IMR-90 (cell line): ENCODE results near the gene SLC35F3. TPM values are rescaled to one million over a fixed set of nuclear protein-coding genes. Genes with fewer than 3 reads are reported as not detected.

Source experiments
- ATAC-seq: fragments of 200-7000 bp; cut with Tn5 transposase; 2 replicates; pipeline ENCODE4 v1.9.1; 2020; ENCODE audit warnings: low read depth, mild to moderate bottlenecking, moderate library complexity
- BruUV-seq: library from RNA; stranded (reverse); fragments of 400-500 nt; replicated peaks from 2 replicates; lab custom pipeline; 2021; lab: Mats Ljungman, UMichigan
- CTCF ChIA-PET: fragments of 300-600 bp; formaldehyde crosslinking; extraction: SDS; loops from one replicate; lab custom pipeline; 2021; ENCODE audit warnings: antibody characterized with exemption; lab: Yijun Ruan, JAX
- POLR2A ChIA-PET: fragments of 300-600 bp; sonication (Branson Sonifier 250); formaldehyde crosslinking; loops from one replicate; lab custom pipeline; 2022; ENCODE audit warnings: antibody characterized with exemption; ENCODE audit not compliant: unreplicated experiment; lab: Charles Lee
- DNase-seq: peaks from one replicate; pipeline ENCODE4 v3.0.0; 2013
- H2AFZ ChIP-seq: replicated peaks from 2 replicates; pipeline ENCODE3; 2013; ENCODE audit warnings: low read length, mild to moderate bottlenecking; ENCODE audit not compliant: poor library complexity
- H2AK5ac ChIP-seq: 2 replicates; pipeline ENCODE4 v1.6.1; 2013; ENCODE audit warnings: low read depth, low read length, inconsistent platforms
- H2AK9ac ChIP-seq: replicated peaks from 2 replicates; pipeline ENCODE3; 2013; ENCODE audit warnings: mild to moderate bottlenecking, low read depth, low read length, moderate library complexity; ENCODE audit not compliant: poor library complexity
- H2BK120ac ChIP-seq: 2 replicates; pipeline ENCODE4 v1.6.1; 2013; ENCODE audit warnings: low read depth, low read length, inconsistent platforms
- H2BK15ac ChIP-seq: 3 replicates; pipeline ENCODE4 v1.6.1; 2013; ENCODE audit warnings: low read depth, low read length, inconsistent platforms
- H2BK20ac ChIP-seq: 2 replicates; pipeline ENCODE4 v1.6.1; 2013; ENCODE audit warnings: low read depth, mild to moderate bottlenecking, inconsistent platforms, low read length, moderate library complexity
- H2BK5ac ChIP-seq: 2 replicates; pipeline ENCODE4 v1.6.1; 2013; ENCODE audit warnings: mild to moderate bottlenecking, low read depth, low read length, inconsistent platforms; ENCODE audit not compliant: poor library complexity, severe bottlenecking
- H3K14ac ChIP-seq: replicated peaks from 2 replicates; pipeline ENCODE4 v1.6.1; 2013; ENCODE audit warnings: low read depth, low read length, inconsistent platforms
- H3K18ac ChIP-seq: 2 replicates; pipeline ENCODE4 v1.6.1; 2013; ENCODE audit warnings: low read depth, low read length, control low read depth
- H3K23ac ChIP-seq: 2 replicates; pipeline ENCODE4 v1.6.1; 2013; ENCODE audit warnings: low read depth, low read length, inconsistent platforms
- H3K27ac ChIP-seq: 2 replicates; pipeline ENCODE4 v1.5.1; 2013; ENCODE audit warnings: mild to moderate bottlenecking, control low read depth, low read length; ENCODE audit not compliant: insufficient read depth
- H3K27me3 ChIP-seq: 2 replicates; pipeline ENCODE4 v1.6.1; 2013; ENCODE audit warnings: low read length; ENCODE audit not compliant: control insufficient read depth, insufficient read depth
- H3K36me3 ChIP-seq: 2 replicates; pipeline ENCODE4 v1.6.1; 2013; ENCODE audit warnings: low read length, mixed read lengths; ENCODE audit not compliant: control insufficient read depth, insufficient read depth
- H3K4ac ChIP-seq: 2 replicates; pipeline ENCODE4 v1.6.1; 2013; ENCODE audit warnings: low read depth, low read length, inconsistent platforms
- H3K4me1 ChIP-seq: 2 replicates; pipeline ENCODE4 v1.6.1; 2013; ENCODE audit warnings: low read length, mixed read lengths; ENCODE audit not compliant: control insufficient read depth, insufficient read depth
- H3K4me2 ChIP-seq: 2 replicates; pipeline ENCODE4 v1.6.1; 2013; ENCODE audit warnings: low read depth, mild to moderate bottlenecking, control low read depth, low read length, moderate library complexity
- H3K4me3 ChIP-seq: 2 replicates; pipeline ENCODE4 v1.5.1; 2013; ENCODE audit warnings: low read depth, mild to moderate bottlenecking, control low read depth, low read length, moderate library complexity; ENCODE audit not compliant: insufficient read depth
- H3K56ac ChIP-seq: 2 replicates; pipeline ENCODE4 v1.6.1; 2013; ENCODE audit warnings: low read length, inconsistent platforms; ENCODE audit not compliant: insufficient read depth; ENCODE audit errors: extremely low read depth
- H3K79me1 ChIP-seq, 2 experiments: 2 replicates each; pipeline ENCODE4 v1.6.1; 2013; ENCODE audit warnings: low read length in 2 of 2, inconsistent platforms in 1 of 2, low read depth in 1 of 2
- H3K9ac ChIP-seq: 2 replicates; pipeline ENCODE4 v1.6.1; 2013; ENCODE audit warnings: low read depth, low read length, control low read depth
- H3K9me1 ChIP-seq: 2 replicates; pipeline ENCODE4 v1.6.1; 2013; ENCODE audit warnings: low read length, inconsistent platforms; ENCODE audit not compliant: insufficient read depth
- H3K9me3 ChIP-seq: 2 replicates; pipeline ENCODE4 v1.6.1; 2013; ENCODE audit warnings: low read length; ENCODE audit not compliant: control insufficient read depth, insufficient read depth
- H4K20me1 ChIP-seq: 2 replicates; pipeline ENCODE4 v1.6.1; 2013; ENCODE audit warnings: low read length, inconsistent platforms; ENCODE audit not compliant: insufficient read depth
- H4K5ac ChIP-seq: 2 replicates; pipeline ENCODE4 v1.6.1; 2013; ENCODE audit warnings: mild to moderate bottlenecking, low read depth, low read length, control low read depth
- H4K8ac ChIP-seq, 2 experiments: 2 replicates each; pipeline ENCODE4 v1.6.1; 2013; ENCODE audit warnings: low read depth in 2 of 2, low read length in 2 of 2, control low read depth in 1 of 2, inconsistent platforms in 1 of 2
- H4K91ac ChIP-seq: 2 replicates; pipeline ENCODE4 v1.6.1; 2013; ENCODE audit warnings: low read depth, low read length, inconsistent platforms; ENCODE audit not compliant: insufficient read depth
- BHLHE40 ChIP-seq: fragments of 150-350 bp; IDR thresholded peaks from 2 replicates; pipeline ENCODE4 v1.6.1; 2016; ENCODE audit warnings: mild to moderate bottlenecking, low read depth, low read length
- CEBPB ChIP-seq: IDR thresholded peaks from 2 replicates; pipeline ENCODE4 v1.6.1; 2012; ENCODE audit warnings: low read depth, low read length, improper control_type of control experiment
- CHD1 ChIP-seq: IDR thresholded peaks from 2 replicates; pipeline ENCODE4 v1.6.1; 2012; ENCODE audit warnings: low read depth, low read length, improper control_type of control experiment
- ELK1 ChIP-seq: fragments of 150-350 bp; IDR thresholded peaks from 2 replicates; pipeline ENCODE4 v1.6.1; 2016; ENCODE audit warnings: low read depth, mild to moderate bottlenecking, low read length, moderate library complexity, borderline replicate concordance
- FOS ChIP-seq: fragments of 150-350 bp; IDR thresholded peaks from 2 replicates; pipeline ENCODE4 v1.6.1; 2016; ENCODE audit warnings: low read depth, low read length
- MAFK ChIP-seq: IDR thresholded peaks from 2 replicates; pipeline ENCODE4 v1.6.1; 2012; ENCODE audit warnings: low read depth, low read length, improper control_type of control experiment
- MXI1 ChIP-seq: IDR thresholded peaks from 2 replicates; pipeline ENCODE4 v1.6.1; 2012; ENCODE audit warnings: low read depth, mild to moderate bottlenecking, low read length, moderate library complexity, borderline replicate concordance
- POLR2A ChIP-seq: IDR thresholded peaks from 2 replicates; pipeline ENCODE4 v1.6.1; 2012; ENCODE audit warnings: mild to moderate bottlenecking, low read depth, low read length
- RAD21 ChIP-seq: IDR thresholded peaks from 2 replicates; pipeline ENCODE4 v1.6.1; 2012; ENCODE audit warnings: low read length, improper control_type of control experiment
- RCOR1 ChIP-seq: IDR thresholded peaks from 2 replicates; pipeline ENCODE4 v1.6.1; 2012; ENCODE audit warnings: mild to moderate bottlenecking, low read length, improper control_type of control experiment; ENCODE audit not compliant: insufficient replicate concordance
- RFX5 ChIP-seq: IDR thresholded peaks from 2 replicates; pipeline ENCODE4 v1.8.0; 2012; ENCODE audit warnings: low read depth, mild to moderate bottlenecking, low read length, moderate library complexity
- SMC3 ChIP-seq: fragments of 150-350 bp; IDR thresholded peaks from 2 replicates; pipeline ENCODE4 v1.6.1; 2016; ENCODE audit warnings: low read depth, mild to moderate bottlenecking, antibody characterized with exemption, low read length, moderate library complexity
- USF2 ChIP-seq: fragments of 150-350 bp; IDR thresholded peaks from 2 replicates; pipeline ENCODE4 v1.6.1; 2017; ENCODE audit warnings: mild to moderate bottlenecking, antibody characterized with exemption, low read length, low read depth
- WGBS, 2 experiments: methylation state at CpG; one replicate each; pipeline versions ENCODE4 v1.1.5 to v1.1.7; 2013; ENCODE audit warnings: missing lambda C conversion rate in 2 of 2; ENCODE audit not compliant: insufficient read length in 1 of 2; ENCODE audit errors: extremely low coverage in 2 of 2; 5-methylcytosine and 5-hydroxymethylcytosine counted together
- dilution Hi-C: fragments of 300-500 bp; cut with HindIII; formaldehyde crosslinking; loops from one replicate; pipeline ENCODE4 v1.14.3; 2018; ENCODE audit warnings: low sequenced_read_pairs; ENCODE audit not compliant: unreplicated experiment
- in situ Hi-C: fragments of 300-500 bp; cut with MboI; formaldehyde crosslinking; loops from 3 replicates; pipeline ENCODE4 v1.14.3; 2019; ENCODE audit warnings: low sequenced_read_pairs, inconsistent platforms, mixed read lengths
- intact Hi-C: fragments of 100-400 bp; cut with micrococcal nuclease; formaldehyde crosslinking; loops from 2 replicates; pipeline ENCODE4 v1.10.0; 2022
- polyA plus RNA-seq, 3 experiments: library from polyadenylated mRNA; depleted of rRNA; stranded (reverse); fragments of >200 nt; gene quantifications; 2 replicates each; pipeline ENCODE4 v1.2.3, GENCODE V29; 2012; ENCODE audit warnings: low replicate concordance in 1 of 3
- total RNA-seq: library from RNA; depleted of rRNA; stranded (reverse); fragments of >200 nt; gene quantifications from 2 replicates; pipeline ENCODE4 v1.2.3, GENCODE V29; 2012

The SLC35F3 gene
- total and polyA plus RNA-seq, 2 of the 4 experiments (the other 2 are of a cell fraction) = under 0.01 to 0.17 TPM

- no peak for TF ChIP-seq CHD1
These were observed 309.8 kb downstream of the SLC35F3 start (continued) for GRCh38 chr1:234214129-234214910.

GRCh38 chr1:234214911-234215892 is 310.7 kb downstream of the SLC35F3 start:
- no peak overlapping the region for H3K9ac ChIP-seq
- H3K4me2 ChIP-seq = peak overlapping the region; percentile 65
- TF ChIP-seq BHLHE40 = no peak
- no peak for TF ChIP-seq SMC3
- no peak for TF ChIP-seq CEBPB
- TF ChIP-seq ELK1 = no peak
- no peak for TF ChIP-seq MXI1
- TF ChIP-seq POLR2A = no peak
- no peak for TF ChIP-seq RAD21
- no peak for TF ChIP-seq RCOR1
- TF ChIP-seq USF2 = no peak
- TF ChIP-seq RFX5 = no peak
- no peak for TF ChIP-seq MAFK
- TF ChIP-seq FOS = no peak
- no peak for TF ChIP-seq CHD1

More at GRCh38 chr1:234214911-234215892, 310.7 kb downstream of the SLC35F3 start:
- Histone ChIP-seq H3K27me3 (peaks cover 8% of the 10 kb centered on the region), H3K79me1 (no peaks in the 10 kb centered on the region), H3K4me1 (no peaks in the 10 kb centered on the region), H4K8ac (no peak overlapping the region), H2BK120ac (no peak overlapping the region), H3K9me3 (no peaks in the 10 kb centered on the region), H3K36me3 (no peaks in the 10 kb centered on the region), H2AK9ac (no peak overlapping the region), H3K4me3 (peak overlapping the region; percentile 54), H2BK20ac (no peak overlapping the region), H2BK5ac (no peak overlapping the region), H4K20me1 (no peaks in the 10 kb centered on the region), H3K9me1 (no peaks in the 10 kb centered on the region), H3K23ac (no peak overlapping the region), H3K4ac (no peak overlapping the region), H3K18ac (no peak overlapping the region), H4K5ac (no peak overlapping the region), H3K27ac (no peak overlapping the region), H2AFZ (peak overlapping the region; percentile 81), H4K91ac (no peak overlapping the region), H2BK15ac (no peak overlapping the region), H2AK5ac (no peak overlapping the region), H3K56ac (no peak overlapping the region), H3K14ac (no peak overlapping the region)
- POLR2A ChIA-PET = no interaction called here
- in situ Hi-C loops (no loop called here), dilution Hi-C loops (no loop called here), intact Hi-C loops (loop anchor here (2.0 to 5.0 kb wide), 2 partner anchors 96 to 157 kb away; partner anchors contain the start of gene COA6)
- 11% methylated on average over 8 of the region's 20 CpGs; no CpG with 5 or more reads in 1 of the 2 experiments for WGBS, 2 experiments
- ATAC-seq = no peak
- DNase-seq = no peak
- BruUV-seq = no TSS peak
- CTCF ChIA-PET = no interaction called here
